GM19238 (cell line): Measurements from ENCODE around the gene ARFIP1.
"Not testable (repeated sequence)": the region's sequence is repeated elsewhere in the genome, so short reads cannot be mapped to it uniquely, and the experiment has no call there.

Experiments
- DNase-seq: peaks from one replicate; pipeline ENCODE4 v3.0.0; 2011; ENCODE audit warnings: low spot score; ENCODE audit not compliant: insufficient read length

Gene ARFIP1

GRCh38 chr4:152843481-152844090 is 63.8 kb downstream of the ARFIP1 start:
- no peak for DNase-seq

- DNase-seq = no peak
These were observed 67.6 kb downstream of the ARFIP1 start for GRCh38 chr4:152847376-152847775.

GRCh38 chr4:152848508-152848907 is 68.8 kb downstream of the ARFIP1 start:
- DNase-seq = no peak

GRCh38 chr4:152849350-152849749 is 69.6 kb downstream of the ARFIP1 start:
- no peak for DNase-seq

- DNase-seq = peak; percentile 10
These were observed 70.6 kb downstream of the ARFIP1 start for GRCh38 chr4:152850377-152850776.

- DNase-seq = no peak
These were observed 71.5 kb downstream of the ARFIP1 start for GRCh38 chr4:152851226-152851625.

- no peak for DNase-seq
These were observed 73.5 kb downstream of the ARFIP1 start for GRCh38 chr4:152853293-152853692.

- DNase-seq = not testable (repeated sequence)
These were observed 74.3 kb downstream of the ARFIP1 start for GRCh38 chr4:152854016-152854415.

GRCh38 chr4:152856960-152857359 is 77.2 kb downstream of the ARFIP1 start:
- DNase-seq = no peak

GRCh38 chr4:152858934-152859333 is 79.2 kb downstream of the ARFIP1 start:
- DNase-seq = no peak

- no peak for DNase-seq
These were observed 80.3 kb downstream of the ARFIP1 start for GRCh38 chr4:152860046-152860445.

GRCh38 chr4:152862608-152863007 is 82.9 kb downstream of the ARFIP1 start:
- no peak for DNase-seq

GRCh38 chr4:152864361-152864760 is 84.6 kb downstream of the ARFIP1 start:
- no peak for DNase-seq

- not testable (repeated sequence) for DNase-seq
These were observed 86.8 kb downstream of the ARFIP1 start for GRCh38 chr4:152866432-152866993.

- DNase-seq = no peak
These were observed 90.9 kb downstream of the ARFIP1 start for GRCh38 chr4:152870606-152871005.

GRCh38 chr4:152875261-152875660 is 95.5 kb downstream of the ARFIP1 start:
- no peak for DNase-seq

- DNase-seq = no peak
These were observed 98.1 kb downstream of the ARFIP1 start for GRCh38 chr4:152877868-152878267.

- DNase-seq = no peak
These were observed 100.5 kb downstream of the ARFIP1 start for GRCh38 chr4:152880263-152880662.

- DNase-seq = no peak
These were observed 102.2 kb downstream of the ARFIP1 start for GRCh38 chr4:152881974-152882373.

- DNase-seq = no peak
These were observed 105.4 kb downstream of the ARFIP1 start for GRCh38 chr4:152885185-152885584.

GRCh38 chr4:152886201-152886600 is 106.4 kb downstream of the ARFIP1 start:
- no peak for DNase-seq

- DNase-seq = no peak
These were observed 108.2 kb downstream of the ARFIP1 start for GRCh38 chr4:152887981-152888380.

- DNase-seq = no peak
These were observed 113.2 kb downstream of the ARFIP1 start for GRCh38 chr4:152892974-152893373.
